Measurements from ENCODE around the gene MSANTD1.

DNA sequence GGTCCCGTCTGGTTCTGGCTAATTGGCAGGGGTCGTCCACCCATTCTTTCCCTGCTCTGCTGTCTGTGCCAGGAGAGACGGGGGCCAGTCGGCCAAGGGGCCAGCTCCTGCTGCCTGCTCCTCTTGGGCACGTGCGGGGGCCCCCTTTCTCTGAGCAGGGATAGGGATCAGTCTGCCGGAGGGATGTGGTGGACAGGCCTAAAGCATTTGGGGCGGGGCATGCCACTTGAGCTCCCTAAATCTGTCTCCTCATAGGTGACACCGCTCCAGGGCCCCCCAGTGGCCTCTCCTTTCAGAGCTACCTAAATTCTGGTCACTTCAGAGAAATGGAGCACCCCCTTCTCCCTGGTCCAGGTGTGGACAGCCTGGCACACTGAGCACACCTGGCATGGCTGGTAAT is 4.2 kb upstream of the MSANTD1 start:
- TF ChIP-seq, protein P1, sequence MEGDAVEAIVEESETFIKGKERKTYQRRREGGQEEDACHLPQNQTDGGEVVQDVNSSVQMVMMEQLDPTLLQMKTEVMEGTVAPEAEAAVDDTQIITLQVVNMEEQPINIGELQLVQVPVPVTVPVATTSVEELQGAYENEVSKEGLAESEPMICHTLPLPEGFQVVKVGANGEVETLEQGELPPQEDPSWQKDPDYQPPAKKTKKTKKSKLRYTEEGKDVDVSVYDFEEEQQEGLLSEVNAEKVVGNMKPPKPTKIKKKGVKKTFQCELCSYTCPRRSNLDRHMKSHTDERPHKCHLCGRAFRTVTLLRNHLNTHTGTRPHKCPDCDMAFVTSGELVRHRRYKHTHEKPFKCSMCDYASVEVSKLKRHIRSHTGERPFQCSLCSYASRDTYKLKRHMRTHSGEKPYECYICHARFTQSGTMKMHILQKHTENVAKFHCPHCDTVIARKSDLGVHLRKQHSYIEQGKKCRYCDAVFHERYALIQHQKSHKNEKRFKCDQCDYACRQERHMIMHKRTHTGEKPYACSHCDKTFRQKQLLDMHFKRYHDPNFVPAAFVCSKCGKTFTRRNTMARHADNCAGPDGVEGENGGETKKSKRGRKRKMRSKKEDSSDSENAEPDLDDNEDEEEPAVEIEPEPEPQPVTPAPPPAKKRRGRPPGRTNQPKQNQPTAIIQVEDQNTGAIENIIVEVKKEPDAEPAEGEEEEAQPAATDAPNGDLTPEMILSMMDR (IDR thresholded peaks at IDR 0.05; ENCODE audit: control extremely low read depth in 1 of 3, insufficient read depth in 1 of 3, low read depth in 1 of 3, low read length in 3 of 3), result no peak
- no peak for TF ChIP-seq TCF12 (IDR thresholded peaks at IDR 0.05; ENCODE audit: low read depth, low read length)
- no peak for TF ChIP-seq POLR2A (IDR thresholded peaks at IDR 0.05; ENCODE audit: control extremely low read depth in 1 of 2, low read depth in 2 of 2, low read length in 2 of 2)
- TF ChIP-seq, protein P2, sequence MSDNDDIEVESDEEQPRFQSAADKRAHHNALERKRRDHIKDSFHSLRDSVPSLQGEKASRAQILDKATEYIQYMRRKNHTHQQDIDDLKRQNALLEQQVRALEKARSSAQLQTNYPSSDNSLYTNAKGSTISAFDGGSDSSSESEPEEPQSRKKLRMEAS (IDR thresholded peaks at IDR 0.05), result no peak
- TF ChIP-seq YY1 (IDR thresholded peaks at IDR 0.05; ENCODE audit: low read depth, low read length), result no peak
- TF ChIP-seq, protein P3, sequence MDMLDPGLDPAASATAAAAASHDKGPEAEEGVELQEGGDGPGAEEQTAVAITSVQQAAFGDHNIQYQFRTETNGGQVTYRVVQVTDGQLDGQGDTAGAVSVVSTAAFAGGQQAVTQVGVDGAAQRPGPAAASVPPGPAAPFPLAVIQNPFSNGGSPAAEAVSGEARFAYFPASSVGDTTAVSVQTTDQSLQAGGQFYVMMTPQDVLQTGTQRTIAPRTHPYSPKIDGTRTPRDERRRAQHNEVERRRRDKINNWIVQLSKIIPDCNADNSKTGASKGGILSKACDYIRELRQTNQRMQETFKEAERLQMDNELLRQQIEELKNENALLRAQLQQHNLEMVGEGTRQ (IDR thresholded peaks at IDR 0.05; ENCODE audit: low read length), result no peak
- TF ChIP-seq, protein P4, sequence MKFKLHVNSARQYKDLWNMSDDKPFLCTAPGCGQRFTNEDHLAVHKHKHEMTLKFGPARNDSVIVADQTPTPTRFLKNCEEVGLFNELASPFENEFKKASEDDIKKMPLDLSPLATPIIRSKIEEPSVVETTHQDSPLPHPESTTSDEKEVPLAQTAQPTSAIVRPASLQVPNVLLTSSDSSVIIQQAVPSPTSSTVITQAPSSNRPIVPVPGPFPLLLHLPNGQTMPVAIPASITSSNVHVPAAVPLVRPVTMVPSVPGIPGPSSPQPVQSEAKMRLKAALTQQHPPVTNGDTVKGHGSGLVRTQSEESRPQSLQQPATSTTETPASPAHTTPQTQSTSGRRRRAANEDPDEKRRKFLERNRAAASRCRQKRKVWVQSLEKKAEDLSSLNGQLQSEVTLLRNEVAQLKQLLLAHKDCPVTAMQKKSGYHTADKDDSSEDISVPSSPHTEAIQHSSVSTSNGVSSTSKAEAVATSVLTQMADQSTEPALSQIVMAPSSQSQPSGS (IDR thresholded peaks at IDR 0.05; ENCODE audit: low read length), result no peak
- no peak for TF ChIP-seq FOSL1 (IDR thresholded peaks at IDR 0.05; ENCODE audit: insufficient read depth, low read depth, low read length)
- no peak for TF ChIP-seq RAD21 (IDR thresholded peaks at IDR 0.05 in 1 of 2, conservative IDR thresholded peaks at IDR 0.05 in 1 of 2; ENCODE audit: low read depth in 2 of 2, low read length in 2 of 2)
- TF ChIP-seq GTF2F1 (IDR thresholded peaks at IDR 0.05; ENCODE audit: borderline replicate concordance, low read depth, low read length), result no peak
- no peak for TF ChIP-seq ZNF274 (IDR thresholded peaks at IDR 0.05; ENCODE audit: borderline replicate concordance, extremely low read depth, low read length)

All from H1 (cell line).